Uterus (tissue), 4 donors: ENCODE data around the gene PSMD6. TPM values are rescaled to one million over a fixed set of nuclear protein-coding genes. Genes with fewer than 3 reads are reported as not detected.

Source experiments
- DNase-seq, 2 donors: peaks; one replicate each; pipeline ENCODE4 v3.0.0-alpha.2; 2019 to 2020
- H3K27ac ChIP-seq, 2 donors: fragments of 200-600 bp; sonication (generic); 1 replicate in 1 of 2; 2 replicates in 1 of 2; pipeline ENCODE4 v1.5.1; 2016 to 2018
- H3K27me3 ChIP-seq, 2 donors: fragments of 200-600 bp; sonication (generic); one replicate each; pipeline ENCODE4 v1.5.1; 2018 to 2019; ENCODE audit warnings: control low read depth in 1 of 2
- H3K36me3 ChIP-seq, 2 donors: fragments of 200-600 bp; sonication (generic); one replicate each; pipeline ENCODE4 v1.5.1; 2019; ENCODE audit warnings: control low read depth in 1 of 2
- H3K4me1 ChIP-seq, 2 donors: fragments of 200-600 bp; sonication (generic); one replicate each; pipeline ENCODE4 v1.5.1; 2018 to 2019; ENCODE audit warnings: control low read depth in 1 of 2
- H3K4me3 ChIP-seq, 2 donors: fragments of 200-600 bp; sonication (generic); 1 replicate in 1 of 2; 2 replicates in 1 of 2; pipeline ENCODE4 v1.5.1; 2018 to 2019; ENCODE audit warnings: mild to moderate bottlenecking in 1 of 2
- H3K9me3 ChIP-seq, 2 donors: fragments of 200-600 bp; sonication (generic); one replicate each; pipeline ENCODE4 v1.5.1; 2019; ENCODE audit warnings: control low read depth in 1 of 2
- CTCF ChIP-seq, 4 experiments: fragments of 200-600 bp in 2 of 4; fragments of 450-650 bp in 2 of 4; sonication (generic) in 2 of 4; IDR thresholded peaks; one replicate each; pipeline ENCODE4 v1.5.1; 2016 to 2019; ENCODE audit warnings: antibody characterized with exemption in 4 of 4, mild to moderate bottlenecking in 2 of 4, moderate library complexity in 1 of 4
- POLR2A ChIP-seq, 2 donors: fragments of 450-650 bp; IDR thresholded peaks; one replicate each; pipeline ENCODE4 v1.6.1; 2016; ENCODE audit warnings: antibody characterized with exemption in 2 of 2, mild to moderate bottlenecking in 1 of 2, moderate library complexity in 1 of 2
- intact Hi-C: fragments of 100-400 bp; cut with DNase I; formaldehyde crosslinking; loops from one replicate; pipeline ENCODE4 v1.15.1; 2023; ENCODE audit warnings: low total_unique reads
- small RNA-seq: library from RNA; depleted of rRNA; stranded (forward); fragments of <200 nt; gene quantifications from one replicate; pipeline ENCODE3, GENCODE V24; 2016
- total RNA-seq, 4 donors: library from RNA; depleted of rRNA in 3 of 4; stranded (reverse); fragments of >200 nt in 3 of 4; gene quantifications; one replicate each; pipeline versions ENCODE4 v1.1.0 to v1.2.4, GENCODE V29; 2014 to 2023
- donor health status: DM: yes; HTN: yes; CAD: no.

Gene PSMD6
- total RNA-seq, 4 donors from 2014 or later = 49.2 to 72.1 (median 65.0) TPM

- Histone ChIP-seq H3K4me1 (peaks cover 0 to 7% of the 10 kb centered on the region in 2 donors), H3K27ac (no peak overlapping the region), H3K9me3 (no peaks in the 10 kb centered on the region), H3K27me3 (no peaks in the 10 kb centered on the region), H3K36me3 (no peaks in the 10 kb centered on the region), H3K4me3 (no peak overlapping the region)
- intact Hi-C loops = no loop called here
- DNase-seq = no peak
- TF ChIP-seq CTCF (IDR thresholded peaks at IDR 0.05) (no peak), POLR2A (IDR thresholded peaks at IDR 0.05) (no peak)
Observed at GRCh38 chr3:63963496-63963895, 59.8 kb downstream of the PSMD6 start.

- Histone ChIP-seq H3K4me1 (peaks cover 0 to 10% of the 10 kb centered on the region in 2 donors), H3K4me3 (no peak overlapping the region), H3K27ac (peak overlapping the region; percentile 22 to 79), H3K27me3 (no peaks in the 10 kb centered on the region), H3K36me3 (no peaks in the 10 kb centered on the region), H3K9me3 (no peaks in the 10 kb centered on the region)
- no peak for DNase-seq
- intact Hi-C loops = no loop called here
- peak; percentile 45 to 69 (median 65) for TF ChIP-seq CTCF (IDR thresholded peaks at IDR 0.05)
- no peak for TF ChIP-seq POLR2A (IDR thresholded peaks at IDR 0.05)
Observed at GRCh38 chr3:63961891-63962290, 61.4 kb downstream of the PSMD6 start.

Small RNAs within 50 kb of the gene (small RNA-seq; reads per million reads assigned to genes)
- not detected for gene RF00012

Other genes with a start within 250 kb of the PSMD6 start
- not detected for gene C3orf49, start 204.2 kb downstream of the PSMD6 start, total RNA-seq
- gene THOC7, start 159.7 kb downstream of the PSMD6 start, total RNA-seq = 10 to 100 TPM; 25.4 to 86.2 (median 52.0) TPM
- 10 to 100 TPM in 2 of 4 donors, 1 to 10 TPM in 2; 3.3 to 42.5 (median 17.9) TPM for gene ATXN7, start 159.6 kb downstream of the PSMD6 start, total RNA-seq
- gene SCAANT1, start 111.1 kb downstream of the PSMD6 start, total RNA-seq = not detected
- 10 to 100 TPM; 26.2 to 87.3 (median 47.9) TPM for gene PRICKLE2, start 202.0 kb upstream of the PSMD6 start, total RNA-seq